HG03432 (cell line): ENCODE results near the gene SYCN.
"Not testable (repeated sequence)": the region's sequence is repeated elsewhere in the genome, so short reads cannot be mapped to it uniquely, and the experiment has no call there.

Source experiments
- ATAC-seq: cut with Tn5 transposase; IDR thresholded peaks from one replicate; pipeline ENCODE4 v1.9.1; 2021; ENCODE audit warnings: mild to moderate bottlenecking, moderate library complexity; ENCODE audit not compliant: unreplicated experiment

Gene SYCN

GRCh38 chr19:39230096-39230764 lies 26.2 kb upstream of the SYCN start:
- ATAC-seq: no peak

- ATAC-seq: no peak
These were observed 20.8 kb upstream of the SYCN start for GRCh38 chr19:39224910-39225309.

GRCh38 chr19:39223703-39224279 lies 19.7 kb upstream of the SYCN start:
- no peak for ATAC-seq

GRCh38 chr19:39219108-39219507 lies 15.0 kb upstream of the SYCN start:
- not testable (repeated sequence) for ATAC-seq

GRCh38 chr19:39218230-39219007 lies 14.4 kb upstream of the SYCN start:
- ATAC-seq: no peak

GRCh38 chr19:39217094-39217493 lies 13.0 kb upstream of the SYCN start:
- no peak for ATAC-seq

GRCh38 chr19:39215323-39215722 lies 11.3 kb upstream of the SYCN start:
- not testable (repeated sequence) for ATAC-seq

GRCh38 chr19:39212375-39212742 lies 8.3 kb upstream of the SYCN start:
- ATAC-seq: no peak

GRCh38 chr19:39211731-39212374 lies 7.8 kb upstream of the SYCN start:
- no peak for ATAC-seq

- ATAC-seq: no peak
These were observed 5.1 kb upstream of the SYCN start for GRCh38 chr19:39209196-39209595.

GRCh38 chr19:39208175-39208795 lies 4.2 kb upstream of the SYCN start:
- ATAC-seq: no peak

GRCh38 chr19:39207293-39207836 lies 3.3 kb upstream of the SYCN start:
- no peak for ATAC-seq

- ATAC-seq: no peak
These were observed 2.1 kb upstream of the SYCN start for GRCh38 chr19:39206122-39206521.

- no peak for ATAC-seq
These were observed 1.3 kb upstream of the SYCN start for GRCh38 chr19:39205449-39205764.

GRCh38 chr19:39202998-39203355 lies 1.1 kb downstream of the SYCN start:
- ATAC-seq: no peak

GRCh38 chr19:39200803-39201115 lies 3.3 kb downstream of the SYCN start:
- ATAC-seq: no peak

- ATAC-seq: no peak
These were observed 3.8 kb downstream of the SYCN start for GRCh38 chr19:39200066-39200802.

- no peak for ATAC-seq
These were observed 5.0 kb downstream of the SYCN start for GRCh38 chr19:39199025-39199424.

- no peak for ATAC-seq
These were observed 6.3 kb downstream of the SYCN start for GRCh38 chr19:39197808-39198207.

- no peak for ATAC-seq
These were observed 7.1 kb downstream of the SYCN start, which contains the start of gene NCCRP1 for GRCh38 chr19:39196860-39197562. NCCRP1 (plus strand) TSS chr19:39196964; CDS start chr19:39196983, 19 bp downstream.
